GM23338 (cell line): ENCODE measurements around the gene PIGN. TPM values are rescaled to one million over a fixed set of nuclear protein-coding genes. Genes with fewer than 3 reads are reported as not detected.
A peak's percentile ranks its signal among the peaks of the same experiment; 100 is the strongest.

Experiments
- ATAC-seq: fragments of 200-7000 bp; cut with Tn5 transposase; 3 replicates; pipeline ENCODE4 v1.9.1; 2020
- DNase-seq: peaks from one replicate; pipeline ENCODE4 v3.0.0-alpha.2; 2015; ENCODE audit warnings: low spot score
- H2AFZ ChIP-seq: fragments of 200-600 bp; sonication (generic); 2 replicates; pipeline ENCODE4 v1.8.0; 2016; ENCODE audit warnings: antibody characterized with exemption, mild to moderate bottlenecking, moderate library complexity
- H3F3A ChIP-seq: fragments of 200-600 bp; sonication (generic); replicated peaks from 2 replicates; pipeline ENCODE4 v1.8.0; 2017; ENCODE audit warnings: antibody characterized with exemption, mixed run types, low read depth
- H3K27ac ChIP-seq: fragments of 200-600 bp; sonication (generic); 2 replicates; pipeline ENCODE4 v1.6.1; 2016; ENCODE audit warnings: low read depth
- H3K27me3 ChIP-seq: fragments of 200-600 bp; sonication (generic); 2 replicates; pipeline ENCODE4 v1.8.0; 2016; ENCODE audit warnings: mild to moderate bottlenecking, mixed run types, moderate library complexity; ENCODE audit not compliant: insufficient read depth
- H3K36me3 ChIP-seq: fragments of 200-600 bp; sonication (generic); 2 replicates; pipeline ENCODE4 v1.8.0; 2016; ENCODE audit warnings: mild to moderate bottlenecking; ENCODE audit not compliant: insufficient read depth
- H3K4me1 ChIP-seq: fragments of 200-600 bp; sonication (generic); 2 replicates; pipeline ENCODE4 v1.8.0; 2016; ENCODE audit warnings: mild to moderate bottlenecking, moderate library complexity; ENCODE audit not compliant: insufficient read depth
- H3K4me2 ChIP-seq: fragments of 200-600 bp; sonication (generic); 2 replicates; pipeline ENCODE4 v1.7.1; 2017; ENCODE audit warnings: mixed run types
- H3K4me3 ChIP-seq: fragments of 200-600 bp; sonication (generic); 2 replicates; pipeline ENCODE4 v1.6.1; 2016; ENCODE audit warnings: mixed run types
- H3K79me2 ChIP-seq: fragments of 200-600 bp; sonication (generic); replicated peaks from 2 replicates; pipeline ENCODE4 v1.8.0; 2017; ENCODE audit warnings: mild to moderate bottlenecking; ENCODE audit not compliant: insufficient read depth
- H3K9me2 ChIP-seq: fragments of 200-600 bp; sonication (generic); 2 replicates; pipeline ENCODE4 v1.8.0; 2017; ENCODE audit not compliant: insufficient read depth
- H4K20me1 ChIP-seq: fragments of 200-600 bp; sonication (generic); replicated peaks from 2 replicates; pipeline ENCODE4 v1.8.0; 2017; ENCODE audit warnings: mild to moderate bottlenecking; ENCODE audit not compliant: insufficient read depth
- H3K27ac Mint-ChIP-seq: 2 replicates; pipeline ENCODE4 v1.8.0; 2020; ENCODE audit warnings: inconsistent platforms, mild to moderate bottlenecking, moderate library complexity, mixed read lengths
- H3K27me3 Mint-ChIP-seq: 3 replicates; pipeline ENCODE4 v1.8.0; 2022; ENCODE audit warnings: low read depth, mild to moderate bottlenecking, moderate library complexity, mixed read lengths, inconsistent platforms; ENCODE audit not compliant: insufficient read depth, poor library complexity
- H3K36me3 Mint-ChIP-seq: 3 replicates; pipeline ENCODE4 v1.8.0; 2021; ENCODE audit warnings: low read depth, mild to moderate bottlenecking, inconsistent platforms, moderate library complexity, mixed read lengths
- H3K4me1 Mint-ChIP-seq: 3 replicates; pipeline ENCODE4 v1.8.0; 2020; ENCODE audit warnings: mild to moderate bottlenecking, inconsistent platforms, mixed read lengths
- H3K4me3 Mint-ChIP-seq: 3 replicates; pipeline ENCODE4 v1.8.0; 2021; ENCODE audit warnings: moderate library complexity, mild to moderate bottlenecking, inconsistent platforms, mixed read lengths
- H3K9me3 Mint-ChIP-seq: 3 replicates; pipeline ENCODE4 v1.8.0; 2020; ENCODE audit warnings: moderate library complexity, mild to moderate bottlenecking, inconsistent platforms, mixed read lengths
- CREB1 ChIP-seq: fragments of 250-450 bp; sonication (Bioruptor Pico); IDR thresholded peaks from 2 replicates; pipeline ENCODE4 v1.5.0; 2020; ENCODE audit warnings: low read depth, mild to moderate bottlenecking, moderate library complexity
- CTCF ChIP-seq, 2 experiments: fragments of 200-600 bp in 1 of 2; sonication (generic) in 1 of 2; conservative IDR thresholded peaks; 2 replicates each; pipeline versions ENCODE4 v1.5.1 to v1.6.1; 2016 to 2017; ENCODE audit warnings: antibody characterized with exemption in 2 of 2, low read depth in 2 of 2, mild to moderate bottlenecking in 2 of 2, moderate library complexity in 1 of 2
- ETS1 ChIP-seq: IDR thresholded peaks from 2 replicates; pipeline ENCODE4 v1.6.1; 2016; ENCODE audit warnings: antibody characterized with exemption
- EZH2 ChIP-seq: fragments of 200-600 bp; sonication (generic); IDR thresholded peaks from one replicate; pipeline ENCODE4 v1.8.0; 2017; ENCODE audit warnings: antibody characterized with exemption, mild to moderate bottlenecking, low read depth; ENCODE audit not compliant: unreplicated experiment
- EZH2phosphoT487 ChIP-seq: fragments of 200-600 bp; sonication (generic); IDR thresholded peaks from one replicate; pipeline ENCODE4 v1.8.1; 2018; ENCODE audit warnings: antibody characterized with exemption; ENCODE audit not compliant: unreplicated experiment
- JUNB ChIP-seq: IDR thresholded peaks from one replicate; pipeline ENCODE4 v1.6.1; 2016; ENCODE audit warnings: antibody characterized with exemption; ENCODE audit not compliant: unreplicated experiment
- NANOG ChIP-seq: IDR thresholded peaks from 2 replicates; pipeline ENCODE4 v1.6.1; 2016; ENCODE audit warnings: antibody characterized with exemption, borderline replicate concordance
- POLR2AphosphoS5 ChIP-seq: IDR thresholded peaks from 2 replicates; pipeline ENCODE4 v1.6.1; 2016; ENCODE audit warnings: antibody characterized with exemption, low read depth
- STAT1 ChIP-seq: IDR thresholded peaks from one replicate; pipeline ENCODE4 v1.6.1; 2016; ENCODE audit warnings: antibody characterized with exemption; ENCODE audit not compliant: unreplicated experiment
- ZNF114 ChIP-seq: fragments of 250-450 bp; sonication (Bioruptor Pico); IDR thresholded peaks from 2 replicates; pipeline ENCODE4 v1.5.0; 2020; ENCODE audit warnings: mild to moderate bottlenecking, moderate library complexity
- ZNF331 ChIP-seq: fragments of 250-450 bp; sonication (Bioruptor Pico); IDR thresholded peaks from 2 replicates; pipeline ENCODE4 v1.5.0; 2020; ENCODE audit warnings: low read depth, mild to moderate bottlenecking, moderate library complexity
- polyA plus RNA-seq: library from polyadenylated mRNA; unstranded; fragments of >200 nt; fragmentation: Nextera tagmentation; extraction: Ambion mirVana; gene quantifications from 2 replicates; pipeline ENCODE4 v1.2.1, GENCODE V29; 2016
- total RNA-seq: library from RNA; depleted of rRNA; stranded (reverse); fragments of >200 nt; shearing (Covaris generic); gene quantifications from 2 replicates; pipeline ENCODE4 v1.2.3, GENCODE V29; 2014
- TF ChIP-seq, protein P1 (sequence below): fragments of 250-450 bp; sonication (Bioruptor Pico); IDR thresholded peaks from 2 replicates; pipeline ENCODE4 v1.5.0; 2020; ENCODE audit warnings: mild to moderate bottlenecking, moderate library complexity
- TF ChIP-seq, protein P2 (sequence below): IDR thresholded peaks from one replicate; pipeline ENCODE4 v1.6.1; 2018; ENCODE audit warnings: antibody characterized with exemption; ENCODE audit not compliant: unreplicated experiment

The PIGN gene
- total and polyA plus RNA-seq, 2 experiments from 2014 or later, result 9.4 to 33.0 TPM

DNA sequence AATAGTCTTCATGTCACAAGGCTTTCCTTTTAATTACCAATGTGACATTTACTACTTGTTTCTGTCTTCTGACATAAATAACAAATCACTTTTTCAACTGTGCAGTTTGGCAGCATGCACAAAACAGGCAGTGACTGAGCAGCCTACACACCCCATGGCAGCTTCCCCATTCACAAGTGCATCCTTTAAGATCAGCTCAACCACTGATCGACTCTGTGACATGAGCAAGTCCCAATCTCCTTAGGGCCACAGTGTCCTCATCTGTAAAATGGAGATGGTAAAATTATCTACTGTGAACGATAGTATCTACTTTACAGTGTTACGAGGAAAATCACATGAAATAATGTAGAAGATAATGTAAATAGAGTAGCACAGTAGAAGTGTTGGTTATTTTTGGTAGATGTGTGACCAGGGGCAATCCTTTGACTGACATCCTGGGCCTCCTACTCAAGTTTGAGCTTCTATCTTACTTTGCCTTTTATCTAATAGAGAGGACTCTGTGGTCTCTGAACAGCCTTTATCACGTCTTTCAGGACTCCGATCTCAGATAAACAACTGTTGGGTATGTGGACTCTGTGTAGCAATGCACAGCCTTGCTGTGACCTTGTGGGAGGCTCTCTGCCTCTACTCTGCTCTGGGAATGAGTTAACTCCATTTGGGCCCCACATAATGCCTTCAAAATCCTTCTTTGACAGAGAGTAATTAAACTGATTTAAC is 120.6 kb downstream of the PIGN start:
- H3K36me3 Mint-ChIP-seq, result no peaks in the 10 kb centered on the region
- Histone ChIP-seq H3K79me2 (no peaks in the 10 kb centered on the region), H3K4me1 (no peaks in the 10 kb centered on the region), H3F3A (no peaks in the 10 kb centered on the region), H3K36me3 (no peaks in the 10 kb centered on the region), H3K4me3 (no peak overlapping the region), H3K9me2 (no peaks in the 10 kb centered on the region), H3K27ac (no peak overlapping the region), H3K4me2 (no peak overlapping the region), H2AFZ (no peak overlapping the region), H3K27me3 (no peaks in the 10 kb centered on the region), H4K20me1 (no peaks in the 10 kb centered on the region)
- H3K27ac Mint-ChIP-seq, result peak overlapping the region; percentile 66; the same call in 1 of the 2 replicates
- DNase-seq, result no peak
- TF ChIP-seq ETS1 (no peak), ZNF114 (CRISPR knock-in tag) (no peak), EZH2phosphoT487 (no peak), CREB1 (no peak), EZH2 (no peak), STAT1 (no peak), JUNB (no peak), POLR2AphosphoS5 (no peak), ZNF331 (no peak), NANOG (no peak), CTCF (conservative IDR thresholded peaks at IDR 0.05; ENCODE audit: low read depth in 2 of 2) (no peak)
- TF ChIP-seq, protein P1, sequence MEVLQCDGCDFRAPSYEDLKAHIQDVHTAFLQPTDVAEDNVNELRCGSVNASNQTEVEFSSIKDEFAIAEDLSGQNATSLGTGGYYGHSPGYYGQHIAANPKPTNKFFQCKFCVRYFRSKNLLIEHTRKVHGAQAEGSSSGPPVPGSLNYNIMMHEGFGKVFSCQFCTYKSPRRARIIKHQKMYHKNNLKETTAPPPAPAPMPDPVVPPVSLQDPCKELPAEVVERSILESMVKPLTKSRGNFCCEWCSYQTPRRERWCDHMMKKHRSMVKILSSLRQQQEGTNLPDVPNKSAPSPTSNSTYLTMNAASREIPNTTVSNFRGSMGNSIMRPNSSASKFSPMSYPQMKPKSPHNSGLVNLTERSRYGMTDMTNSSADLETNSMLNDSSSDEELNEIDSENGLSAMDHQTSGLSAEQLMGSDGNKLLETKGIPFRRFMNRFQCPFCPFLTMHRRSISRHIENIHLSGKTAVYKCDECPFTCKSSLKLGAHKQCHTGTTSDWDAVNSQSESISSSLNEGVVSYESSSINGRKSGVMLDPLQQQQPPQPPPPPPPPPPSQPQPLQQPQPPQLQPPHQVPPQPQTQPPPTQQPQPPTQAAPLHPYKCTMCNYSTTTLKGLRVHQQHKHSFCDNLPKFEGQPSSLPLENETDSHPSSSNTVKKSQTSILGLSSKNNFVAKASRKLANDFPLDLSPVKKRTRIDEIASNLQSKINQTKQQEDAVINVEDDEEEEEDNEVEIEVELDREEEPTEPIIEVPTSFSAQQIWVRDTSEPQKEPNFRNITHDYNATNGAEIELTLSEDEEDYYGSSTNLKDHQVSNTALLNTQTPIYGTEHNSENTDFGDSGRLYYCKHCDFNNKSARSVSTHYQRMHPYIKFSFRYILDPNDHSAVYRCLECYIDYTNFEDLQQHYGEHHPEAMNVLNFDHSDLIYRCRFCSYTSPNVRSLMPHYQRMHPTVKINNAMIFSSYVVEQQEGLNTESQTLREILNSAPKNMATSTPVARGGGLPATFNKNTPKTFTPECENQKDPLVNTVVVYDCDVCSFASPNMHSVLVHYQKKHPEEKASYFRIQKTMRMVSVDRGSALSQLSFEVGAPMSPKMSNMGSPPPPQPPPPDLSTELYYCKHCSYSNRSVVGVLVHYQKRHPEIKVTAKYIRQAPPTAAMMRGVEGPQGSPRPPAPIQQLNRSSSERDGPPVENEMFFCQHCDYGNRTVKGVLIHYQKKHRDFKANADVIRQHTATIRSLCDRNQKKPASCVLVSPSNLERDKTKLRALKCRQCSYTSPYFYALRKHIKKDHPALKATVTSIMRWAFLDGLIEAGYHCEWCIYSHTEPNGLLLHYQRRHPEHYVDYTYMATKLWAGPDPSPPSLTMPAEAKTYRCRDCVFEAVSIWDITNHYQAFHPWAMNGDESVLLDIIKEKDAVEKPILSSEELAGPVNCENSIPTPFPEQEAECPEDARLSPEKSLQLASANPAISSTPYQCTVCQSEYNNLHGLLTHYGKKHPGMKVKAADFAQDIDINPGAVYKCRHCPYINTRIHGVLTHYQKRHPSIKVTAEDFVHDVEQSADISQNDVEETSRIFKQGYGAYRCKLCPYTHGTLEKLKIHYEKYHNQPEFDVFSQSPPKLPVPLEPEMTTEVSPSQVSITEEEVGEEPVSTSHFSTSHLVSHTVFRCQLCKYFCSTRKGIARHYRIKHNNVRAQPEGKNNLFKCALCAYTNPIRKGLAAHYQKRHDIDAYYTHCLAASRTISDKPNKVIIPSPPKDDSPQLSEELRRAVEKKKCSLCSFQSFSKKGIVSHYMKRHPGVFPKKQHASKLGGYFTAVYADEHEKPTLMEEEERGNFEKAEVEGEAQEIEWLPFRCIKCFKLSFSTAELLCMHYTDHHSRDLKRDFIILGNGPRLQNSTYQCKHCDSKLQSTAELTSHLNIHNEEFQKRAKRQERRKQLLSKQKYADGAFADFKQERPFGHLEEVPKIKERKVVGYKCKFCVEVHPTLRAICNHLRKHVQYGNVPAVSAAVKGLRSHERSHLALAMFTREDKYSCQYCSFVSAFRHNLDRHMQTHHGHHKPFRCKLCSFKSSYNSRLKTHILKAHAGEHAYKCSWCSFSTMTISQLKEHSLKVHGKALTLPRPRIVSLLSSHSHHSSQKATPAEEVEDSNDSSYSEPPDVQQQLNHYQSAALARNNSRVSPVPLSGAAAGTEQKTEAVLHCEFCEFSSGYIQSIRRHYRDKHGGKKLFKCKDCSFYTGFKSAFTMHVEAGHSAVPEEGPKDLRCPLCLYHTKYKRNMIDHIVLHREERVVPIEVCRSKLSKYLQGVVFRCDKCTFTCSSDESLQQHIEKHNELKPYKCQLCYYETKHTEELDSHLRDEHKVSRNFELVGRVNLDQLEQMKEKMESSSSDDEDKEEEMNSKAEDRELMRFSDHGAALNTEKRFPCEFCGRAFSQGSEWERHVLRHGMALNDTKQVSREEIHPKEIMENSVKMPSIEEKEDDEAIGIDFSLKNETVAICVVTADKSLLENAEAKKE (CRISPR knock-in tag), result no peak
- TF ChIP-seq, protein P2, sequence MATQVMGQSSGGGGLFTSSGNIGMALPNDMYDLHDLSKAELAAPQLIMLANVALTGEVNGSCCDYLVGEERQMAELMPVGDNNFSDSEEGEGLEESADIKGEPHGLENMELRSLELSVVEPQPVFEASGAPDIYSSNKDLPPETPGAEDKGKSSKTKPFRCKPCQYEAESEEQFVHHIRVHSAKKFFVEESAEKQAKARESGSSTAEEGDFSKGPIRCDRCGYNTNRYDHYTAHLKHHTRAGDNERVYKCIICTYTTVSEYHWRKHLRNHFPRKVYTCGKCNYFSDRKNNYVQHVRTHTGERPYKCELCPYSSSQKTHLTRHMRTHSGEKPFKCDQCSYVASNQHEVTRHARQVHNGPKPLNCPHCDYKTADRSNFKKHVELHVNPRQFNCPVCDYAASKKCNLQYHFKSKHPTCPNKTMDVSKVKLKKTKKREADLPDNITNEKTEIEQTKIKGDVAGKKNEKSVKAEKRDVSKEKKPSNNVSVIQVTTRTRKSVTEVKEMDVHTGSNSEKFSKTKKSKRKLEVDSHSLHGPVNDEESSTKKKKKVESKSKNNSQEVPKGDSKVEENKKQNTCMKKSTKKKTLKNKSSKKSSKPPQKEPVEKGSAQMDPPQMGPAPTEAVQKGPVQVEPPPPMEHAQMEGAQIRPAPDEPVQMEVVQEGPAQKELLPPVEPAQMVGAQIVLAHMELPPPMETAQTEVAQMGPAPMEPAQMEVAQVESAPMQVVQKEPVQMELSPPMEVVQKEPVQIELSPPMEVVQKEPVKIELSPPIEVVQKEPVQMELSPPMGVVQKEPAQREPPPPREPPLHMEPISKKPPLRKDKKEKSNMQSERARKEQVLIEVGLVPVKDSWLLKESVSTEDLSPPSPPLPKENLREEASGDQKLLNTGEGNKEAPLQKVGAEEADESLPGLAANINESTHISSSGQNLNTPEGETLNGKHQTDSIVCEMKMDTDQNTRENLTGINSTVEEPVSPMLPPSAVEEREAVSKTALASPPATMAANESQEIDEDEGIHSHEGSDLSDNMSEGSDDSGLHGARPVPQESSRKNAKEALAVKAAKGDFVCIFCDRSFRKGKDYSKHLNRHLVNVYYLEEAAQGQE, result no peak
- ATAC-seq, result no peak
- H3K4me3 Mint-ChIP-seq, result no peak overlapping the region
- no peaks in the 10 kb centered on the region for H3K4me1 Mint-ChIP-seq
- no peaks in the 10 kb centered on the region; the same call in 2 of the 3 replicates for H3K9me3 Mint-ChIP-seq
- no peaks in the 10 kb centered on the region for H3K27me3 Mint-ChIP-seq
